HUDEP-2 (cell line): ENCODE measurements around the gene BLACAT1.
"Not testable (repeated sequence)": the region's sequence is repeated elsewhere in the genome, so short reads cannot be mapped to it uniquely, and the experiment has no call there.

Experiments
- DNase-seq, 76 experiments: peaks; one replicate each; lab custom pipeline; 2025; ENCODE audit not compliant: unreplicated experiment in 76 of 76; lab: John Stamatoyannopoulos, UW

The BLACAT1 gene

GRCh38 chr1:205421798-205422197 lies 34.0 kb downstream of the BLACAT1 start, which contains the start of gene LEMD1:
Gene LEMD1, minus strand, starts transcription at chr1:205422056. Its CDS starts 1,520 bp downstream, at chr1:205420536.
- no peak for DNase-seq

- DNase-seq = no peak
Observed at GRCh38 chr1:205420938-205421337, 34.9 kb downstream of the BLACAT1 start.

- DNase-seq = no peak
Observed at GRCh38 chr1:205417870-205418635, 37.8 kb downstream of the BLACAT1 start.

GRCh38 chr1:205416322-205416721 lies 39.5 kb downstream of the BLACAT1 start:
- DNase-seq = no peak

GRCh38 chr1:205410581-205411298 lies 45.1 kb downstream of the BLACAT1 start:
- DNase-seq = no peak

- DNase-seq = no peak
Observed at GRCh38 chr1:205407970-205408369, 47.9 kb downstream of the BLACAT1 start.

- not testable (repeated sequence) for DNase-seq
Observed at GRCh38 chr1:205406252-205406651, 49.6 kb downstream of the BLACAT1 start.
